Liver (tissue), 9 donors: ENCODE data around the gene ATP8B3. TPM values are rescaled to one million over a fixed set of nuclear protein-coding genes. Genes with fewer than 3 reads are reported as not detected.

Experiments
- DNase-seq: peaks from one replicate; pipeline ENCODE4 v3.0.0-alpha.2; 2017; ENCODE audit warnings: low spot score
- H3K27ac ChIP-seq, 2 donors: one replicate each; pipeline ENCODE4 v1.7.0; 2013; ENCODE audit warnings: inconsistent platforms in 2 of 2, low read length in 2 of 2, control low read depth in 1 of 2, low read depth in 1 of 2, mild to moderate bottlenecking in 1 of 2
- H3K27me3 ChIP-seq, 4 donors: one replicate each; pipeline versions ENCODE4 v1.6.1 to v1.7.0; 2013; ENCODE audit warnings: low read length in 3 of 4, inconsistent platforms in 1 of 4, mild to moderate bottlenecking in 1 of 4, moderate library complexity in 1 of 4; ENCODE audit not compliant: control insufficient read depth in 4 of 4, insufficient read depth in 4 of 4
- H3K36me3 ChIP-seq, 4 donors: one replicate each; pipeline versions ENCODE4 v1.6.1 to v1.7.0; 2013; ENCODE audit warnings: low read length in 3 of 4, mild to moderate bottlenecking in 3 of 4, low read depth in 1 of 4, moderate library complexity in 1 of 4; ENCODE audit not compliant: control insufficient read depth in 4 of 4, insufficient read depth in 3 of 4
- H3K4me1 ChIP-seq, 4 donors: one replicate each; pipeline versions ENCODE4 v1.6.1 to v1.7.0; 2013; ENCODE audit warnings: low read length in 3 of 4, mild to moderate bottlenecking in 3 of 4, moderate library complexity in 1 of 4; ENCODE audit not compliant: control insufficient read depth in 4 of 4, insufficient read depth in 4 of 4
- H3K4me3 ChIP-seq, 3 donors: one replicate each; pipeline versions ENCODE4 v1.6.1 to v1.7.0; 2013; ENCODE audit warnings: low read length in 3 of 3, control low read depth in 1 of 3, low read depth in 1 of 3, mild to moderate bottlenecking in 1 of 3
- H3K9ac ChIP-seq, 2 donors: one replicate each; pipeline ENCODE4 v1.7.0; 2013; ENCODE audit warnings: low read length in 2 of 2, mild to moderate bottlenecking in 2 of 2, moderate library complexity in 2 of 2, control low read depth in 1 of 2, low read depth in 1 of 2
- H3K9me3 ChIP-seq, 4 donors: one replicate each; pipeline versions ENCODE4 v1.6.1 to v1.7.0; 2013; ENCODE audit warnings: low read length in 3 of 4; ENCODE audit not compliant: control insufficient read depth in 4 of 4
- ATF3 ChIP-seq: IDR thresholded peaks from 2 replicates; pipeline ENCODE4 v1.6.1; 2016; ENCODE audit warnings: antibody characterized with exemption
- CTCF ChIP-seq: fragments of 150-350 bp; IDR thresholded peaks from 2 replicates; pipeline ENCODE4 v1.5.1; 2017; ENCODE audit warnings: improper control_type of control experiment, low read depth, low read length; ENCODE audit not compliant: missing input control
- EGR1 ChIP-seq, 2 donors: IDR thresholded peaks; 2 replicates each; pipeline ENCODE4 v1.6.1; 2016 to 2018; ENCODE audit warnings: antibody characterized with exemption in 2 of 2, low read depth in 2 of 2
- FOXA1 ChIP-seq: IDR thresholded peaks from 2 replicates; pipeline ENCODE4 v1.6.1; 2016; ENCODE audit warnings: antibody characterized with exemption
- FOXA2 ChIP-seq: IDR thresholded peaks from 2 replicates; pipeline ENCODE4 v1.6.1; 2016; ENCODE audit warnings: antibody characterized with exemption
- GABPA ChIP-seq, 2 donors: IDR thresholded peaks in 1 of 2; conservative IDR thresholded peaks in 1 of 2; 2 replicates each; pipeline ENCODE4 v1.6.1; 2016; ENCODE audit warnings: antibody characterized with exemption in 2 of 2, mild to moderate bottlenecking in 1 of 2, moderate library complexity in 1 of 2
- HNF4A ChIP-seq, 2 donors: conservative IDR thresholded peaks; 2 replicates each; pipeline ENCODE4 v1.6.1; 2016; ENCODE audit warnings: antibody characterized with exemption in 2 of 2, mild to moderate bottlenecking in 2 of 2
- HNF4G ChIP-seq: IDR thresholded peaks from 2 replicates; pipeline ENCODE4 v1.6.1; 2016; ENCODE audit warnings: antibody characterized with exemption
- JUND ChIP-seq, 2 donors: IDR thresholded peaks; 2 replicates each; pipeline ENCODE4 v1.6.1; 2016; ENCODE audit warnings: antibody characterized with exemption in 2 of 2
- NR2F2 ChIP-seq: IDR thresholded peaks from 2 replicates; pipeline ENCODE4 v1.6.1; 2016; ENCODE audit warnings: antibody characterized with exemption
- RAD21 ChIP-seq, 2 donors: IDR thresholded peaks; 2 replicates each; pipeline ENCODE4 v1.6.1; 2016; ENCODE audit warnings: antibody characterized with exemption in 2 of 2, mild to moderate bottlenecking in 2 of 2
- REST ChIP-seq: IDR thresholded peaks from 2 replicates; pipeline ENCODE4 v1.6.1; 2016; ENCODE audit warnings: antibody characterized with exemption, mild to moderate bottlenecking
- RXRA ChIP-seq, 2 donors: IDR thresholded peaks; 2 replicates each; pipeline ENCODE4 v1.6.1; 2017 to 2018; ENCODE audit warnings: antibody characterized with exemption in 2 of 2, mild to moderate bottlenecking in 1 of 2
- SP1 ChIP-seq: IDR thresholded peaks from 2 replicates; pipeline ENCODE4 v1.6.1; 2018; ENCODE audit warnings: antibody characterized with exemption, mild to moderate bottlenecking
- TAF1 ChIP-seq: conservative IDR thresholded peaks from 2 replicates; pipeline ENCODE4 v1.6.1; 2016; ENCODE audit warnings: antibody characterized with exemption, mild to moderate bottlenecking
- YY1 ChIP-seq: IDR thresholded peaks from 2 replicates; pipeline ENCODE4 v1.6.1; 2016; ENCODE audit warnings: antibody characterized with exemption, mild to moderate bottlenecking
- ZBTB33 ChIP-seq: IDR thresholded peaks from 2 replicates; pipeline ENCODE4 v1.6.1; 2016; ENCODE audit warnings: antibody characterized with exemption
- WGBS: extraction: QIAGEN DNeasy Blood & Tissue Kit; methylation state at CpG from one replicate; pipeline ENCODE4 v1.1.7; 2013; 5-methylcytosine and 5-hydroxymethylcytosine counted together
- polyA plus RNA-seq, 2 donors: library from polyadenylated mRNA; stranded (reverse) in 1 of 2; unstranded in 1 of 2; fragments of 200-250 nt in 1 of 2; fragments of >200 nt in 1 of 2; fragmentation: Nextera tagmentation in 1 of 2; extraction: Ambion mirVana in 1 of 2; gene quantifications; one replicate each; pipeline versions ENCODE4 v1.2.1 to v1.2.3, GENCODE V29; 2013 to 2015
- total RNA-seq, 2 donors: library from RNA; depleted of rRNA; stranded (reverse); fragments of >200 nt; gene quantifications; one replicate each; pipeline ENCODE4 v1.2.3, GENCODE V29; 2014
- TF ChIP-seq, protein P1 (sequence below): IDR thresholded peaks from 2 replicates; pipeline ENCODE4 v1.6.1; 2016; ENCODE audit warnings: antibody characterized with exemption
- donor health status: healthy.
- donor health status: healthy.
- donor health status: healthy.
- donor health status: healthy.
- donor health status: healthy.

Gene ATP8B3
- total and polyA plus RNA-seq, 4 donors = 0.42 to 3.1 (median 0.52) TPM

DNA sequence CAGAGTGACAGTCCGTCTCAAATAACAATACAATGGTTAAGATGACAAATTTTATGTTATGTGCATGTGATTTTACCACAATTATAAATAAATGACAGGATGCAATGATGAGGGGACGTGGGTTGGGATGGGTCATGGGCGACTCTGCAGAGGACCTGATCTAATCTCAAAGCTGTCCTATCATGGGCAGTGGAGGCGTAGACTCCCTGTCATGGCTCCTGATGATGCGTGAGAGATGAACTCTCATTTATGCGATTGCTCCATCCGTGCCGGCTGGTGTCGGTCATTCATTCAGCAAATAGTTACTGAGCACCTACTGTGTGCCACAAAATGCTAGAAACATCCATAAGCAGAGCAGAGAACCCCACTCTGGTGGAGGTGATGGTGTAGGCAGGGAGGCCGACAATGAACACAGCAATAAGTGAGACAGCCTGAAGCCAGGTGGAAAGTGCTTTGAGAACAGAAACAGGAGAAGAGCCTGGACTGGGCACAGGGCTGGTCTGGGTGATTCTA, 37.9 kb upstream of the ATP8B3 start:
- Histone ChIP-seq H3K4me1 (peaks cover 18 to 40% (median 33%) of the 10 kb centered on the region in 4 donors), H3K27me3 (no peaks in the 10 kb centered on the region), H3K36me3 (peaks cover 0 to 2% (median 0%) of the 10 kb centered on the region in 4 donors), H3K9ac (no peak overlapping the region), H3K27ac (no peak overlapping the region), H3K4me3 (no peak overlapping the region), H3K9me3 (no peaks in the 10 kb centered on the region)
- TF ChIP-seq EGR1 (IDR thresholded peaks at IDR 0.05; ENCODE audit: low read depth in 2 of 2) (no peak), HNF4G (no peak), ATF3 (no peak), ZBTB33 (no peak), NR2F2 (no peak), RAD21 (IDR thresholded peaks at IDR 0.05) (no peak), HNF4A (conservative IDR thresholded peaks at IDR 0.05) (no peak), TAF1 (no peak), GABPA (IDR thresholded peaks at IDR 0.05 in 1 of 2, conservative IDR thresholded peaks at IDR 0.05 in 1 of 2) (no peak), FOXA2 (no peak), REST (no peak), YY1 (no peak), JUND (IDR thresholded peaks at IDR 0.05) (no peak), SP1 (no peak), CTCF (no peak), FOXA1 (no peak), RXRA (IDR thresholded peaks at IDR 0.05) (no peak)
- TF ChIP-seq, protein P1, sequence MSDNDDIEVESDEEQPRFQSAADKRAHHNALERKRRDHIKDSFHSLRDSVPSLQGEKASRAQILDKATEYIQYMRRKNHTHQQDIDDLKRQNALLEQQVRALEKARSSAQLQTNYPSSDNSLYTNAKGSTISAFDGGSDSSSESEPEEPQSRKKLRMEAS = no peak
- 92% methylated on average over 10 of the region's 10 CpGs for WGBS
- no peak for DNase-seq
